NCI-H1048 (cell line): ENCODE results near the gene POLR2F.

ENCODE experiments used
- DNase-seq: peaks from one replicate; lab custom pipeline; 2025; lab: John Stamatoyannopoulos, UW

POLR2F gene

GRCh38 chr22:37953437-37954179, at the start of gene POLR2F, which contains the start of gene C22orf23:
POLR2F (plus strand) TSS chr22:37953699; CDS start chr22:37953788, 89 bp downstream.
C22orf23 (minus strand) TSS chr22:37953601; CDS start chr22:37953149, 452 bp downstream.
- peak; percentile 85 for DNase-seq

- DNase-seq: no peak
Measured at GRCh38 chr22:37904572-37905533, 48.6 kb upstream of the POLR2F start.

GRCh38 chr22:37905534-37906363, 47.8 kb upstream of the POLR2F start, which contains the start of gene MICALL1:
MICALL1 (plus strand) TSS chr22:37906297; CDS start chr22:37906423, 126 bp downstream.
- no peak for DNase-seq

GRCh38 chr22:37906364-37907008, 47.0 kb upstream of the POLR2F start:
- DNase-seq: no peak

GRCh38 chr22:37907036-37907954, 46.2 kb upstream of the POLR2F start:
- DNase-seq: no peak

- no peak for DNase-seq
Measured at GRCh38 chr22:37909766-37910165, 43.7 kb upstream of the POLR2F start.

GRCh38 chr22:37910890-37911672, 42.4 kb upstream of the POLR2F start:
- DNase-seq: no peak

GRCh38 chr22:37911697-37912096, 41.8 kb upstream of the POLR2F start:
- DNase-seq: no peak

- no peak for DNase-seq
Measured at GRCh38 chr22:37912171-37912570, 41.3 kb upstream of the POLR2F start.

GRCh38 chr22:37913233-37913721, 40.2 kb upstream of the POLR2F start:
- DNase-seq: no peak

GRCh38 chr22:37916311-37916710, 37.2 kb upstream of the POLR2F start:
- no peak for DNase-seq

GRCh38 chr22:37917874-37918548, 35.5 kb upstream of the POLR2F start:
- no peak for DNase-seq

- DNase-seq: no peak
Measured at GRCh38 chr22:37918580-37919270, 34.8 kb upstream of the POLR2F start.

- DNase-seq: no peak
Measured at GRCh38 chr22:37920126-37920525, 33.4 kb upstream of the POLR2F start.

GRCh38 chr22:37922191-37922590, 31.3 kb upstream of the POLR2F start:
- no peak for DNase-seq

GRCh38 chr22:37923927-37924326, 29.6 kb upstream of the POLR2F start:
- DNase-seq: no peak

- DNase-seq: no peak
Measured at GRCh38 chr22:37924386-37925065, 29.0 kb upstream of the POLR2F start.
